ENCODE data around the gene ACSS1.

The ACSS1 gene

DNA sequence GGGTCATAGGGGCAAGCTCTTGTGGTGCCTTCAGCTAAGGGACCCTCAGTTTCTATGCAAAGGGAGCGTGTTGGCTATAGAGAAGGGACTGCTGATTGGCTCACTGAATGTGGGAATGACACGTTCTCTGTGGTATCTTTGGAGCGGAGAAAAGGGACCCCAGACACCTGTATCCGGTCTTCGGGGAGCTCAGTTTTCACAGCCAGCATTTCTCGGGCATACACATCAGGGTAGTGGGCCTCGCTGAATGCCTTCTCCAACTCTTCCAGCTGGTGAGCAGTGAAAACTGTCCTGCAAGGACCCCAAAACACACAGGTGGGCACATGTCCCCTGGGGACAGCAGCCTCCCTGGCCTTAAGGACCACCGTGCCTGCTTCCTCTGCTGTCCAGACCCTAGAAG, 20.7 kb upstream of the ACSS1 start:
- TF ChIP-seq, protein P1, sequence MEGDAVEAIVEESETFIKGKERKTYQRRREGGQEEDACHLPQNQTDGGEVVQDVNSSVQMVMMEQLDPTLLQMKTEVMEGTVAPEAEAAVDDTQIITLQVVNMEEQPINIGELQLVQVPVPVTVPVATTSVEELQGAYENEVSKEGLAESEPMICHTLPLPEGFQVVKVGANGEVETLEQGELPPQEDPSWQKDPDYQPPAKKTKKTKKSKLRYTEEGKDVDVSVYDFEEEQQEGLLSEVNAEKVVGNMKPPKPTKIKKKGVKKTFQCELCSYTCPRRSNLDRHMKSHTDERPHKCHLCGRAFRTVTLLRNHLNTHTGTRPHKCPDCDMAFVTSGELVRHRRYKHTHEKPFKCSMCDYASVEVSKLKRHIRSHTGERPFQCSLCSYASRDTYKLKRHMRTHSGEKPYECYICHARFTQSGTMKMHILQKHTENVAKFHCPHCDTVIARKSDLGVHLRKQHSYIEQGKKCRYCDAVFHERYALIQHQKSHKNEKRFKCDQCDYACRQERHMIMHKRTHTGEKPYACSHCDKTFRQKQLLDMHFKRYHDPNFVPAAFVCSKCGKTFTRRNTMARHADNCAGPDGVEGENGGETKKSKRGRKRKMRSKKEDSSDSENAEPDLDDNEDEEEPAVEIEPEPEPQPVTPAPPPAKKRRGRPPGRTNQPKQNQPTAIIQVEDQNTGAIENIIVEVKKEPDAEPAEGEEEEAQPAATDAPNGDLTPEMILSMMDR (IDR thresholded peaks at IDR 0.05; ENCODE audit: extremely low read depth, missing control alignments) = no peak
- no peak for DNase-seq (ENCODE audit: low spot score)

DNA sequence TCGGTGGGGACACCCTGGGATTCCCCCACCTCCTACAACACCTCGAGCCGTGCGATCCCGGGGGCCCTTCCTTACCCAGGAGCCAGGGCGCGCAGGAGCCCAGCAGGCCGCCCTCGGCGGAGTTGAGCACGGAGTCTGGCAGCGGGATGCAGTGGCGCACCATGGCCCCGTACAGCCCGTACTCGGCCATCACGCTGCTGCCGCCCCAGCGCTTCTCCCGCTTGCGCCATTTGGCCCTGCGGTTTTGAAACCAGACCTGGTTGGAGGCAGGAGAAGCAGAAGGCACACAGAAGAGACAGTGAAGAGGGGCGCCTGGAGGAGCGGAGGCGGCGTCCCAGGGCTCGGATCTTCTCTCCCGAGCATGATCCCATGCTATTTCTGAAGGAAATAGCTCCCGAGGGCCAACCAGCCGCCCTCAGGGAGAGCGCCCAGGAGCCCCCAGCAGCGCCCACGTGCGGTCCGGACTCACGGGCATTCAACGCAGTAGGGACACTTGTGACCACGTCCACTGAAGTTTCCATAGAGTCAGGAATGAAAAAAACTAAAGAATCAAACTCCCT, 19.8 kb upstream of the ACSS1 start:
- TF ChIP-seq, protein P1 (IDR thresholded peaks at IDR 0.05; ENCODE audit: extremely low read depth, missing control alignments) = no peak
- DNase-seq (ENCODE audit: low spot score) = no peak

GRCh38 chr20:25076731-25077609, 19.0 kb upstream of the ACSS1 start:
- DNase-seq (ENCODE audit: low spot score) = no peak
- TF ChIP-seq, protein P1 (IDR thresholded peaks at IDR 0.05; ENCODE audit: extremely low read depth, missing control alignments) = no peak

GRCh38 chr20:25076201-25076600, 18.3 kb upstream of the ACSS1 start:
- DNase-seq (ENCODE audit: low spot score) = no peak

DNA sequence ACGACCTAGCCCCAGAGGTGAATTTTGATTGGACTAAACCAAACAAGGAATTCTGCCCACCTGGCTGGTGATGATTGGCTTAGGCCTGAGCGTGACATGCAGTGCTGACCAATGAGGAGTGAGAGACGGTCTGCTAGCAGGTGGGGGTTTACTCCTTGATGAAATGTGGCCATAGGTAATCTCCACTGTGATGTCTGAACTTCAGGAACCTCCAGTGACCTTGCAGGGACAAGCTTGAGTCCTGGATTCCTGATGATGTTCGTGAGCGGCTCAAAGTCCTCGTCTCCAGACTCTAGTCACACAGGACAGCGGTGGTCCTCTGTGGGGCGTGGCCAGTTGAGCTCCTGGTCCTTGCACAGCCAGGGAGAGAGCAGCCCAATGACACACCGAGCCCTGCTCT, 15.6 kb upstream of the ACSS1 start:
- DNase-seq (ENCODE audit: low spot score) = no peak
- TF ChIP-seq, protein P1 (IDR thresholded peaks at IDR 0.05; ENCODE audit: extremely low read depth, missing control alignments) = no peak

More at GRCh38 chr20:25076201-25076600, 18.3 kb upstream of the ACSS1 start:
- TF ChIP-seq, protein P1 (IDR thresholded peaks at IDR 0.05; ENCODE audit: extremely low read depth, missing control alignments) = no peak

GRCh38 chr20:25072226-25072811, 14.4 kb upstream of the ACSS1 start:
- DNase-seq (ENCODE audit: low spot score) = no peak
- TF ChIP-seq, protein P1 (IDR thresholded peaks at IDR 0.05; ENCODE audit: extremely low read depth, missing control alignments) = no peak

DNA sequence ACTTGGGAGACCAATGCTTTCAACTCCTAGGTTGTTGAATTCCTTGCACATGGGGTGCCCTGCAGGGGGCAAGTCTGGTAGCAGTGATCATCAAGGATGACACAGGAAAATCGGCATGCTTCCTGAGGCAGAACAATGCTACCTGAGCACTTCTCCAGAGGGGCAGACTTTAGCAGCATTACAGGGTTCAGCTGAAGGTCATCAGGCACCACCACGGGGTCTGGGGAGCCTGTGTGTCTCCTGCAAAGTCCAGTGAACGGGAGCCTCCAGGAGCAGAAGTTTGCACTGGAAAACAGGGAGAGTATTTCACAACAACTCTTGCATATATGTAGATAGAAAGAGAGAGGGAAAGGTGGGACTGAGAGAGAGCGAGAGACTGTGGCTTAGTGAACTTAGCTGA, 13.8 kb upstream of the ACSS1 start:
- no peak for DNase-seq (ENCODE audit: low spot score)
- TF ChIP-seq, protein P1 (IDR thresholded peaks at IDR 0.05; ENCODE audit: extremely low read depth, missing control alignments) = no peak

Data from GM20000 (cell line).